GM21825 (cell line): Measurements from ENCODE around the gene ZDHHC13.

ENCODE experiments used
- ATAC-seq: cut with Tn5 transposase; IDR thresholded peaks from one replicate; pipeline ENCODE4 v1.9.1; 2021; ENCODE audit warnings: mild to moderate bottlenecking, moderate library complexity; ENCODE audit not compliant: unreplicated experiment

The ZDHHC13 gene

DNA sequence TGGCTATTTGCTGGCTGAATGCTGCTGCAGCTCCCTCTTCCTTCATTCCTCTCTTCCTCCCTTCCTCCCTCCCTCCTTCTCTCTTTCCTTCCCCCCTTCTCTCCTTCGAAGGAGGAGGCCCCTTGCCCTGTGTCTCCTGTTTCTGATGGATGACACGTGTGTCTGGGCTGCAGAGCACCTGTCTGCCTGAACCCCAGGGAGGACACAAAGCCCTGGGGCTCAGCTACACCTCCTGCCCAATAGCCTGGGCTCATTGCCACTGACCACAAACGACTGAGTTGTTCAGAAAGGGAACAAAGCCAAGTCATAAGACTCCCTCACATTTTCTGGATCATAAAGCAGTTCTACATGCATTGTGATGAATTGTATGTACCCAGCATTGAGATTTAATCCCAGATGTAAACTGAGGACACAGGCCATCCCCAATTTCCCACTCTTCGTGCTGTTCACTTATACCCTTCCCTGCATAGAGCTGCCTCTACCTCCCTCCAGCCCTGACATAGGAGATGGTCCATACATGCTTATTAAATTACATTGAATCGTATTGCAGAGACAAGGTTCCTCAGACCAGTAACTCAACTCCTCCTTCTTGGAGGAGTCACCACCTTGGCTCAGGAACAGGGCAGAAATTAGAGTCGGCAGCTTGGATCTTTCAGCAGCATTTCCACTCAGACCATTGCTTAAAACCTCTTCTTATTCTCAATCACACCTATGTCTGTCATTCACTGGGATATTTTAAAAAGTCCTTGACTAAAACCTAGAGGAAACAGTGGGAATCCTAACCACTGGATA lies 83.6 kb downstream of the ZDHHC13 start:
- no peak for ATAC-seq

DNA sequence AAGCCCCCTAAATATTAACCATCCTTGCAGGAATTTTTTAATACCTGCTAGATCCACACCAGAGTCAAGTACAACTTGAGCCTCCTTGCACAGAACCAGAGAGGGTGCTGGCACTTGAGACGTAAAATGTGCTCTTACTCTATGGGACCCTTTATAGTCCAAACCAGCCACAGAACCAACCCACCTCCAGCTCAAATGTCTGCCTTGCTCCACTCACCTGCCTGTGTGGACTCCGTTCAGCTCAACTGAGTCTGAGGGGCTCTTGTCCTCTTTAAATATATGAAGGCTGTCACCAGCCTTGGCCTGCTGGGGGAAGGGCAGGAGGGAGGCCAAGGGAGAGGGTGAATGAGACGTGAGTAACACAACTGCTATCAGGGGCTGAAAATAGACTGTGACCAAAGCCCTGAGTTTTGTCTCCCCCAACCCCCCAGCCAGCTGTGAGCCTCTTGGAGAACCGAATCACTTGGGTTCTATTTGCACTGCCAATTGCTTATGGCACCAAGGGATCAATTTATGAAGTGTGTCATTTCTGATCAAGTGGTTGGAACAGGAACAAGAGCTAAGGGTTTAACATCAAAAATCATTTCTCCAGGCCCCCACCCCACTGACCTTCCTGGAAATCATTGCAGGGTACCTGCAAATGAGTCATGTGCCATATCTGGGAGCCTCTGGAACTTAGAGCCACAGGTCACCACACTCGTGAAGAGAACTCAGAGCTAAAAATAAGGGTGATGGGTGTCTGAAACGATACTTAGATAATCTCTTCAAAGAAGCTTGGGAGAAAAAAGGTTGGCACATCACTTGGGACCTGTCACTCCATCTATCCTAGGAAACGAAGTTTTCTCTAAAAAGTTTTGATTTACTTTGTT lies 85.0 kb downstream of the ZDHHC13 start, which contains the start of gene CSRP3:
Gene CSRP3, minus strand, starts transcription at position 247 of the 869 bp plus-strand sequence. CDS start 9,535 bp downstream, outside the sequence.
- no peak for ATAC-seq

DNA sequence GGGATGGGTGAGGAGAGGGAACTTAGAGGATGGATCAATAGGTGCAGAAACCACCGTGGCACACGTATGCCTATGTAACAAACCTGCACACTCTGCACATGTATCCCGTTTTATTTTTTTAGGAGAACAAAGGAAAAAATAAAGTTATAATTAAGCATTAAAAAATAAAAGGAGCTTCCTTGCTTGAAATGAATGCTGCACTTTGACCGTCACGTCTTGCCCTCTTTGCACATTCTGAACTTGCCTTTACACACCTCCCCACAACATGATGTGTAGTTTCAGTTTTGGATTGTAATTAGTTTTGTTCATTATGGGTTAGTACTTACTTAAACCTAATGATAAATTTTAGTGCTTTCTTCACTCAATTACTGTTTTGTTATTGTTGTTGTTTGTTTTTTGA lies 87.9 kb downstream of the ZDHHC13 start:
- no peak for ATAC-seq

DNA sequence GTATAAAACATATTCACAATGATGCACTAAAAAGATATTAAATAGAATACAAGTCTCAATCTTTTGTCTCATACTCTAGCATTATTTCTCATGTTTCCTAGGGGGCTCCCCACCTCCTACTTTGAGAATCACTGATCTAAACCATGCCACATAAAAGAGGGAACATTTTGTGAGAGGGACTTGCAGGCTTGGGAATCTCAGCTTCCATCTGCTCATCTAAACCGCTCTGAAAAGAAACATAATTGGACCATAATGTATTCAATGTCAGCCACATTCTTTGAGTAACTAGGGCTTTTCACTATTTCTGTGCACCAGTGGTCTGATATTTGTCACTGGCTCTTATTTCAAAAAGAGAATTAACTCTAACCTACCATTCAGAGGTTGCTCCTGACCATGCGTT lies 91.2 kb downstream of the ZDHHC13 start:
- ATAC-seq = no peak

DNA sequence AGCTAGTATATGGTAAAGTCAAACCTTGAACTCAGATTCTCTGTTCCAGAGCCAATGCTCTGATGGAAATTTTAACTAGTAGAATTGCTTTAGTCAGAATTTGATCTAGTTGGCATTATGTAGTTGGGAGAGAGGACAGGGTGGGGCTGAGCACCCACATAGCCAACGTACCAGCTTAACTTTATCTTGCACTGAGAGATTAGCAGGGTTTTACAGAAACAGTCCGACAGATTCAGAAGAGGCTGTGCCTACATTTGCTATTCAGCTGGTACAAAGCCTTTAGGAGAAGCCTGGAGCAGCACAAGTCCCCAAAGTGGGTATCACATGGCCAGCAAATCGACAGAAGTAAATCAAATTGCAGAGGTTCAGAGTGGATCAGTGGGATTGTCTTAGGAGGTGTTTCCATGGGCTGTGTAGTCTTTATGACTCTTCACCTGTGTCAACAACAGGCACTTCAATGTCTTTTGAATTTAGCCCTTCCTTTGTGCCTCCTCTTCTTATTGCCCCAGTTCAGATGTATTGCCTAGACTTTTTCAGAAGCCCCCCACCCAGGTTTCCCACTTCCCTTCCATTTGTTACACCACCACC lies 92.1 kb downstream of the ZDHHC13 start:
- ATAC-seq = no peak

DNA sequence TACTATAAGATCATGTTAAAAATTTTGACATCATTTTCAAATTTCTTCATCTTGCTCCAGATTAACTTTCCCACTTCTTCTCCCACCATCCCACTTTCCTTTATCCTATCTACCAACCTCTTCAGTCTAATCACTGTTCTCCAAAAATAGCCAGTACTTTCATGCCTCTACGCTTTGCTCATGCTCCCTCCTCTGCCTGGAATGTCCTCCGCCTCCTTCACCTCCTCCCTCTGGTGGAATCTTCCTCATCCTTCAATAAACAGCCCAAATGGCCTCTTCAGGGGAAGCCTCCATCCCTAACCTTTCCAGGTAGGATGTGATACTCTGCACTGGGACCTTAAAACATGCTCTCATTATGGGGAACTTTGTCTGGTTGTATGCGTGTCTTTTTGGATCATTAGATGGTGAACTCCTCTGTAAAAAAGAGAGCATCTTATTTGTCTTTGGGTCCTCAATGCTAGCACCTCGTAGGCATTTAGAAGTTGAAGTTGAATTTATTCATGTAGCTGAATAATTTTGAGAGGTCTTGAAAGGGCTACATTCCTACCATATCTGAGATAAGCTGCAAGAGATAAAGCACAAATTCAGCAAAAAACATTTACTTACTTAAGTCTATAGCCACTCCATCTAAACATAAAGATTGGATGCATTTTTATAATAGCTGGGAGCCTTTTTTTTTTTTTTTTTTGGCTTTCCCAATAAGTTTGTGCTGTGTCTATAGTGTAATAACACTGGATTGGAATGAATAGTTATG lies 92.8 kb downstream of the ZDHHC13 start:
- ATAC-seq = no peak

DNA sequence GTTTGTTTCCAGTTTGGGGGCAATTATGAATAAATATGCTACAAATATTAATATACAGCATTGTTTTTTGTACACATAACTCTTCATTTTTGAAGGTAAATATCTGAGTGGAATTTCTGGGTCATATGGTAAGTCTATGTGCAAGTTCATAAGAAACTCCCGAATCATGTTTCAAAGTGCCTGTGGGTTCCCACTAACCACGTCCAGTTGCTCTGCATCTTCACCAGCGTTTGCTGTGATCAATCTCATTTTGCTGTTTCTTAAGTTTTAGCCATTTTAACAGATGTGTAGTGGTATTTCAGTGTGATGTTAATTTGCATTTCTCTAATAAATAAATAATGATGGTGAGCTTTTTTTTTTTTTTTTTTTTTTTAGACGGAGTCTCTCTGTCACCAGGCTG lies 99.1 kb downstream of the ZDHHC13 start:
- ATAC-seq = no peak

DNA sequence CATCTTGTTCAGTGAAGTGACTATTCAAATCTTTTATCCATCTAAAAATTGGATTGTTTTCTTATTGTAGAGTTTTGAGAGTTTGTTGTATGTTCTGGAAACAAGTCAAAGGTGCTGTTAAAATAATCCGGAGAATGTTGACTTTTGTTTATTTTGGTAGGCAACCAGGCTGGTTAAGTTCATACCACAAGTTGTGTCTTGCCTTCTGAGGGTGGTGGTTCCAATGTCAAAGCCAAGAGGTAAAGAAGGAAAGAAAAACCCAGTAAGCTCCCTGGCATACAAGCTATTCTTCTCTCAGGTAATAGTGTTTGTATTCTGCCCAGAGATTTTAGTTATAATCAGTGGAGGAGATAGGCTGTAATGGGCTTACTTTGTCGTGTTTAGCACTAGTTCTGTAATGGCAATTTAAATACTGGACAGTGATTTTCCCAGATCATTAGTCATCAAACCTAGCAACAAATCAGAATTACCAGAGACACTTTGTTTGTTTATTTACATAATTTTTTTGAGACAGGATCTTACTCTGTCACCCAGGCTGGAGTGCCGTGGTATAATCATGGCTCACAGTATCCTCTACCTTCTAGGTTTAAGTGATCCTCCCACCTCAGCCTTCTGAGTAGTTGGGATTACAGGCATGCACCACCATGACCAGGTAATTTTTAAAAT lies 99.9 kb downstream of the ZDHHC13 start:
- no peak for ATAC-seq

DNA sequence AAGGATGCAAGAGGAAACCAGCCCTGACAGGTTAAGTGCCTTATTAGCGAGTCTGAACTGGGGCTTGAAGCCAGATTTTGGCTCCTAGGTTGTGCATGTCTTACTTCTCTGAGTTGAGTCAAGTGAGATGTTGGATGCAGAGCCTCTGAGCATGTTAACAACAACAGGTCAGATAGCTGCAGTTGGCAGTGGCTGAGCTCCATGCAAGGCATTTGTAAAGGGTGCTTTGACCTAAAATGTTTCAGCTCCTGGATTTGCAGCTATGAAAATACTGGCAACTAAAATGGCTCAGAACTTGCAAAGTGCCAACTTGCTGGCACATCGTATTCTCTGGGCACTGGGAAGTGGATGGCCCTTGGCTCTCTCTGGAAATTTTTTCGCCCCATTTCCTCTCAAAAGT lies 101.2 kb downstream of the ZDHHC13 start:
- no peak for ATAC-seq

DNA sequence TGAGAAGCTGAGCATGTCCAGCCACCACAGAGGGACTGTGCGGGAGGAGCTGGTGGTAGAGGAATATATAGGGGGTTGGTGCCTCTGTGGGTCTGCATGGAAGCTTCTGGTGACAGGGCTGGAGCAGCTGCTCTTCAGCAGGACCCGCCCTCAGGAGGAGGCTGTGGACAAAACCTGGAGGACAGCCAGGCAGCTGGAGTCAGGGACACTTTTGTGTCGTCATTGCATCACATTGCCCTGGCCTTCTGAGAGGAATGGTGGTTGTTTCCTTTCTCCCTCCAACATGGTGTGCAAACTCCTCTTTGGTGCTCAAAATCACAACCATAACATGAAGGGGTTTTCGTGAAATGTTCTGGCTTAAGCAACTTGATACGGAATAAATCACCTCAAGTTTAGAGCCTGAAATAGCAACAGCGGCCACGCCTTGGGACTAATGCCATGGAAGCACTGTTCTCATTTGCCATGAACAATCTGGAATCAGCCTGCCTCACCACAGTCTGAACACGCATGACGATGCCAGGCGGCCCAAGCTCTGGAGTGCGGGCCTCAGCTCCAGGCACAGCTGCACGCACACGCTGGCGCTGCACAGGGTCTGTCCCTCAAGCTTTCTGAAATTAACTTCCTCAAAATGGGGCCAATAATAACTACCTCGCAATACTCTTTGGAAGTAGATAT lies 102.0 kb downstream of the ZDHHC13 start:
- ATAC-seq = no peak

DNA sequence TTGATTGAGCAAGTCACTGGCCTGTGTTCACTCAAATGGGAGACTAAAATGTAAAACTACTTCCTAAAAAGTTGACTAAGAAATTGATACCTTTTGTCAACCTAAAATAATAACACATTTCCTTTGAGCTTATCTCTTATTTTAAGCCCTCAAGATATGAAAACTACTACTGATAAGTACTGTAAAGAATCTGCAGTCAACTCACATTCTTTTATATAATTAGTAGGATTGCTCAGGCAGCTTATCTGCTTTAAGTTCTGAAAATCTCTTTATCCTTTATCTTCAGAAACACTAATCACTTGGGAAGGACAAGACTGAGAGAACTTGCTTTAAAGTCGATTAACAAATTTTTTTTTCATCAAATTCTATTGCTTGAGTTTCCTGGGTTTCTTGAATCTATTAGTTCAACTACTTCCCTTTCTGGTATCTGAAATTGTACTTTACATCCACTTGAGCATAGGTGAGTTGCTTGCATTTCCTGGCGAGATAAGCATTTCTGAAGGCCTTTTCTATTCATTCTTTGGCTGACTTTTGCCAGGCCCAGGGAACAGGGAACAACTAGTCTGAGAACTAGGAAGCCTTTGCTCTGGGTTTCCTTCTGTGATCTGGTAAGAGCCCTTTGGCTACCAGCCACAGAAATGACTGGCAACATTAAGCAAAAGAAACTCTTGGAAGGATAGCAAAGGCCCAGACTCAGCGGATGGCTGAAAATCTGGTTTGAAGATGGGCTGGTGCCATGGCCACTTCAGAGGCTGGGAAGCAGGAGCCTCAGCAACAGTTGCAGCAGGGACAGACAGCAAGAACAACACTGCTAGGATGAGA lies 104.1 kb downstream of the ZDHHC13 start:
- ATAC-seq = no peak

DNA sequence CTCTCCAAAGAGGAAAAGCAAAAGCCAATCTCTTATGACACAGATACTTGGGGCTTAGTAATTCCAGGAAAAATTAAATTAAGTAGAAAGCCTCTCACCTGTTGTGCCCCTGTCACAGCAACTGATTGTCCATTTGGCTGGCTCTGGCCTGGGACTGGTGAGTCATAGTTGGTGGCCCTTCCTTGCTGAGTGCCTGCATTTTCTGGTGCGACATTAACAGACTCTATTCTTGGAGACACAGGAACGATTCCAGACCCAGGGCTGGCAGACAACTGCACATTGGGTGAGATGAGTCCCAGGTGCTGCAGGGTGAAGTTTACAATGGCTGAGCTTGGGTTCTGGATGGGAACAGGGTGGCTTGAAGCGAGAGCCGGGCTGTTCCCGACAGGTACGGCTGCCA lies 108.2 kb downstream of the ZDHHC13 start:
- no peak for ATAC-seq

DNA sequence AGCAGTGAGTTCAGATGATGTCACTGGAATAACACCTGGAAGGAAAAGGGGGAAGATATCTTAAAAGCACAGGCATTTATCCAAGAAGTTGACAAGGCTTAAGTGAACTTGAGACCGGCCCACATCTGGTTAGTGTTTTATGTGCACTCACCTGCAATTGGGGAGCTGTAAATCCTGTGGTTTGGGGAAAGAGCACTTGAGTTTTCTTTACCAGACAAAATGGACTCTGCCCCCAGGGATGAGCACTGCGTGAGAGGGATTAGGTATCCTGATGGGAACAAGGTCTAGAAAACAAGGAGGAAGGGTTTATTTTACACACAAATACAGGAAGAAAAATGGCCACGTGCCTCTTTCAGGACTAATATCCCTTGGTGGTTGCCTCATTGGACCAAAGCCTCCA lies 108.6 kb downstream of the ZDHHC13 start:
- ATAC-seq = no peak
